Measurements from ENCODE around the gene PRRT4. TPM values are rescaled to one million over a fixed set of nuclear protein-coding genes. Genes with fewer than 3 reads are reported as not detected.

PRRT4 gene
- total RNA-seq, 4 donors from 2014 or later, result 0.40 to 1.2 (median 0.82) TPM

DNA sequence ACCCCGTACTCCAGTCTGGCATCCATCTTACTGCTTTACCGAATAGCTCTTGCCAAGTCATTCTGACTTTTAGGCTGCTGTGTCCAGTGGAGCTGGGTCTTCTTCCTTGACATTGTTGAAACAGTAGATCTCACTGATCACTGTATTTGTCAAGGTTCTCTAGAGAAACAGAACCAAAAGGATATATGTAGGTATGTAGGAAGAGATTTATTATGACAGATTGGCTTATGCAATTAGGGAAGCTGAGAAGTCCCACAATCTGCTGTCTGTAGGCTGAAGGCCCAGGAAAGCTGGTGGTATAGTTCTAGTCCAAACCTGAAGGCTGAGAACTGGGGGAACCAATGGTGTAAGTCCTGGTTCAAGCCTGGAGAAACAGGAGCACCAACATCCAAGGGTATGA, 12.1 kb upstream of the PRRT4 start:
- Histone ChIP-seq H3K27me3 (peaks cover under 1% of the 10 kb centered on the region), H3K4me3 (no peak overlapping the region), H3K27ac (no peak overlapping the region), H3K36me3 (no peaks in the 10 kb centered on the region), H3K9me3 (no peaks in the 10 kb centered on the region), H3K4me1 (no peaks in the 10 kb centered on the region)
- WGBS, 2 donors (ENCODE audit: low coverage in 1 of 2), result 63 to 71% methylated on average over 2 of the region's 2 CpGs
- ATAC-seq, result no peak
- TF ChIP-seq EP300 (IDR thresholded peaks at IDR 0.05) (no peak), POLR2A (IDR thresholded peaks at IDR 0.05) (no peak), POLR2AphosphoS5 (IDR thresholded peaks at IDR 0.05) (no peak)
- TF ChIP-seq, protein P1, sequence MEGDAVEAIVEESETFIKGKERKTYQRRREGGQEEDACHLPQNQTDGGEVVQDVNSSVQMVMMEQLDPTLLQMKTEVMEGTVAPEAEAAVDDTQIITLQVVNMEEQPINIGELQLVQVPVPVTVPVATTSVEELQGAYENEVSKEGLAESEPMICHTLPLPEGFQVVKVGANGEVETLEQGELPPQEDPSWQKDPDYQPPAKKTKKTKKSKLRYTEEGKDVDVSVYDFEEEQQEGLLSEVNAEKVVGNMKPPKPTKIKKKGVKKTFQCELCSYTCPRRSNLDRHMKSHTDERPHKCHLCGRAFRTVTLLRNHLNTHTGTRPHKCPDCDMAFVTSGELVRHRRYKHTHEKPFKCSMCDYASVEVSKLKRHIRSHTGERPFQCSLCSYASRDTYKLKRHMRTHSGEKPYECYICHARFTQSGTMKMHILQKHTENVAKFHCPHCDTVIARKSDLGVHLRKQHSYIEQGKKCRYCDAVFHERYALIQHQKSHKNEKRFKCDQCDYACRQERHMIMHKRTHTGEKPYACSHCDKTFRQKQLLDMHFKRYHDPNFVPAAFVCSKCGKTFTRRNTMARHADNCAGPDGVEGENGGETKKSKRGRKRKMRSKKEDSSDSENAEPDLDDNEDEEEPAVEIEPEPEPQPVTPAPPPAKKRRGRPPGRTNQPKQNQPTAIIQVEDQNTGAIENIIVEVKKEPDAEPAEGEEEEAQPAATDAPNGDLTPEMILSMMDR (IDR thresholded peaks at IDR 0.05), result no peak

DNA sequence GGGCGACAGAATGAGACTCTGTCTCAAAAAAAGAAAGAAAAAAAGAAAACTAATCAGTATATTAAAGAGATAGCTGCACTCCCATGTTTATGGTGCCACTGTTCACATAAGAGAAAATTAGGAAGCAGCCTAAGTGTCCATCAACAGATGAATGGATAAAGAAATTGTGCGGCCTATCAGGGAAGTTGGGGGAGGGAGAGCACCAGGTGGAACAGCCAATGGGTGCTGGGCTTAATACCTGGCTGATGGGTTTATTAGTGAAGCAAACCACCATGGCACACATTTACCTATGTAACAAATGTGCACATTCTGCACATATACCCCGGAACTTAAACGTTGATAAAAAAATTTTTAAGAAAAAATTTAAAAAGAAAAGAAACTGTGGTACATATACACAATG, 9.0 kb upstream of the PRRT4 start:
- peaks cover 27% of the 10 kb centered on the region for H3K27me3 ChIP-seq
- H3K4me1 ChIP-seq, result no peaks in the 10 kb centered on the region
- H3K4me3 ChIP-seq, result no peak overlapping the region
- WGBS, 2 donors (ENCODE audit: low coverage in 1 of 2), result 81 to 85% methylated on average over 4 of the region's 4 CpGs
- ATAC-seq, result no peak
- H3K36me3 ChIP-seq, result no peaks in the 10 kb centered on the region
- H3K27ac ChIP-seq, result no peak overlapping the region
- TF ChIP-seq, protein P1 (IDR thresholded peaks at IDR 0.05), result no peak
- no peak for TF ChIP-seq POLR2AphosphoS5 (IDR thresholded peaks at IDR 0.05)
- H3K9me3 ChIP-seq, result no peaks in the 10 kb centered on the region

DNA sequence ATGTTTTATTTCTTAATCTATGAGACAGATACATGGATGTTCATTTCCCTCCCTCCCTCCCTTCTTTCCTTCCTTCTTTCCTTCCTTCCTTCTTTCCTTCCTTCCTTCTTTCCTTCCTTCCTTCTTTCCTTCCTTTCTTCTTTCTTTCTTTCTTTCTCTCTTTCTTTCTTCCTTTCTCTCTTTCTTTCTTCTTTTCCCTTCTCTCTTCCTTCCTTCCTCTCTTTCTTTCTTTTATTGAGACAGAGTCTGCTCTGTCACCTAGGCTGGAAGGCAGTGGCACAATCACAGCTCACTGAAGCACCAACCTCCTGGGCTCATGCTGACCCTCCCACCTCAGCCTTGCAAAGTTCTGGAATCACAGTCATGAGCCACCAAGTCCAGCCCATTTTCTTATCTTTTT, 5.5 kb upstream of the PRRT4 start:
- H3K4me1 ChIP-seq, result peaks cover 0 to 4% (median 1%) of the 10 kb centered on the region in 3 donors
- TF ChIP-seq, protein P1 (IDR thresholded peaks at IDR 0.05), result no peak
- TF ChIP-seq EP300 (IDR thresholded peaks at IDR 0.05), result no peak
- TF ChIP-seq POLR2A (IDR thresholded peaks at IDR 0.05), result no peak
- no peak for TF ChIP-seq POLR2AphosphoS5 (IDR thresholded peaks at IDR 0.05)
- no peak overlapping the region for H3K4me3 ChIP-seq
- H3K27me3 ChIP-seq, result peaks cover 57% of the 10 kb centered on the region
- H3K9me3 ChIP-seq, result no peaks in the 10 kb centered on the region
- H3K27ac ChIP-seq, result no peak overlapping the region
- ATAC-seq, result no peak
- no peaks in the 10 kb centered on the region for H3K36me3 ChIP-seq

DNA sequence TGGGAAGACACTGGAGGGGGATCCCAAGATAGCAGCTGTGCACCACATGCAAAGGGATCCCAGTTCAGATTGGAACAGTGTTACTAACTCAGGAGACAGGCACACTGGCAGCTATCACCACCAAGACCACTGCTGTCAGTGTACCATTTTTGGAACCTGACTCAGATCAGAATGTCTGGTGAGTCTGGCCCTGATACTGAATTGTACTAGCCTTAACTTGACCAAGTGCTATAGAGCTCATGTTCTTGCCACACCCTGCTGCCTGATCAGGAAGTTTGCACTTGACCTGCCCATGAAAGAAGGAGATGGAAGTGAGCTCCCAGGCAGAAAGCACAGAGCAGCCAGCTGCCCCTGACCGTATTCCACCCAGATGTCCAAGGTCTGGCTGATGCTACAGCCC, 4.8 kb upstream of the PRRT4 start:
- peaks cover 57% of the 10 kb centered on the region for H3K27me3 ChIP-seq
- 71% methylated on average over 1 of the region's 1 CpG; no CpG with 5 or more reads in 1 of the 2 donors for WGBS, 2 donors (ENCODE audit: low coverage in 1 of 2)
- ATAC-seq, result no peak
- no peak overlapping the region for H3K27ac ChIP-seq
- no peaks in the 10 kb centered on the region for H3K36me3 ChIP-seq
- no peak overlapping the region for H3K4me3 ChIP-seq
- TF ChIP-seq, protein P1 (IDR thresholded peaks at IDR 0.05), result no peak
- TF ChIP-seq EP300 (IDR thresholded peaks at IDR 0.05) (no peak), POLR2A (IDR thresholded peaks at IDR 0.05) (no peak), POLR2AphosphoS5 (IDR thresholded peaks at IDR 0.05) (no peak)
- peaks cover 0 to 11% (median 3%) of the 10 kb centered on the region in 3 donors for H3K4me1 ChIP-seq
- no peaks in the 10 kb centered on the region for H3K9me3 ChIP-seq

DNA sequence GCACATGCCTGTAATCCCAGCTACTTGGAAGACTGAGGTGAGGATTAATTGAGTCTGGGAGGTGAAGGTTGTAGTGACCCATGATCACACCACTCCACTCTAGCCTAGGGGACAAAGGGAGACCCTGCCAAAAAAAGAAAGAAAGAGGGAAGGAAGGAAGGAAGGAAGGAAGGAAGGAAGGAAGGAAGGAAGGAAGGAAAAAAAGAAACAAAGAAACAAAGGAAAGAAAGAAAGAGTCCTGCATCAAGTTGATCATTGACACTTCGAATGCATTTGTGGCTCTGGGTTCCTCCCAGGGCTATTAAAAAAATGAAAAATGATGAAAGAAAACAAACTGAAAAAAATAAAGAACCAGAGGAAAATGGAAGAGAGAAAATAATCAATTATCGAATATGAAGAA, 3.9 kb upstream of the PRRT4 start:
- Histone ChIP-seq H3K27ac (no peak overlapping the region), H3K36me3 (no peaks in the 10 kb centered on the region), H3K4me1 (peaks cover 0 to 20% (median 10%) of the 10 kb centered on the region in 3 donors), H3K9me3 (no peaks in the 10 kb centered on the region), H3K27me3 (peaks cover 57% of the 10 kb centered on the region), H3K4me3 (no peak overlapping the region)
- TF ChIP-seq POLR2AphosphoS5 (IDR thresholded peaks at IDR 0.05) (no peak), EP300 (IDR thresholded peaks at IDR 0.05) (no peak), POLR2A (IDR thresholded peaks at IDR 0.05) (no peak)
- TF ChIP-seq, protein P1 (IDR thresholded peaks at IDR 0.05), result no peak
- 87 to 100% methylated on average over 1 to 2 of the region's 2 CpGs for WGBS, 2 donors (ENCODE audit: low coverage in 1 of 2)
- no peak for ATAC-seq

Measured in gastroesophageal sphincter (tissue), 4 donors.